Immature natural killer cell (primary cell): Measurements from ENCODE around the gene HAS3. TPM values are rescaled to one million over a fixed set of nuclear protein-coding genes. Genes with fewer than 3 reads are reported as not detected.
A peak's percentile ranks its signal among the peaks of the same experiment; 100 is the strongest.
"Not testable (repeated sequence)": the region's sequence is repeated elsewhere in the genome, so short reads cannot be mapped to it uniquely, and the experiment has no call there.

Experiments
- DNase-seq, 3 donors: peaks; one replicate each; pipeline ENCODE4 v3.0.0; 2022; ENCODE audit warnings: mixed read lengths in 1 of 3
- H3K27ac Mint-ChIP-seq, 6 donors: one replicate each; pipeline ENCODE4 v1.8.0; 2020; ENCODE audit warnings: mixed read lengths in 6 of 6, mild to moderate bottlenecking in 5 of 6, inconsistent platforms in 4 of 6, moderate library complexity in 3 of 6
- H3K27me3 Mint-ChIP-seq, 3 donors: one replicate each; pipeline ENCODE4 v1.8.0; 2020 to 2021; ENCODE audit warnings: low read depth in 3 of 3, mild to moderate bottlenecking in 3 of 3, mixed read lengths in 3 of 3, moderate library complexity in 3 of 3, inconsistent platforms in 1 of 3
- H3K36me3 Mint-ChIP-seq, 3 donors: one replicate each; pipeline ENCODE4 v1.8.0; 2020; ENCODE audit warnings: mixed read lengths in 3 of 3, inconsistent platforms in 2 of 3, mild to moderate bottlenecking in 2 of 3
- H3K4me1 Mint-ChIP-seq, 2 donors: one replicate each; pipeline ENCODE4 v1.8.0; 2020; ENCODE audit warnings: inconsistent platforms in 2 of 2, mild to moderate bottlenecking in 2 of 2, mixed read lengths in 2 of 2, moderate library complexity in 1 of 2
- H3K4me3 Mint-ChIP-seq, 5 donors: one replicate each; pipeline ENCODE4 v1.8.0; 2020; ENCODE audit warnings: mild to moderate bottlenecking in 5 of 5, mixed read lengths in 5 of 5, inconsistent platforms in 3 of 5, moderate library complexity in 3 of 5
- H3K9me3 Mint-ChIP-seq, 6 donors: one replicate each; pipeline ENCODE4 v1.8.0; 2020; ENCODE audit warnings: mild to moderate bottlenecking in 6 of 6, mixed read lengths in 6 of 6, inconsistent platforms in 4 of 6, moderate library complexity in 3 of 6
- polyA plus RNA-seq, 3 donors: library from polyadenylated mRNA; unstranded; fragments of 300-500 nt; fragmentation: Illumina TruSeq; gene quantifications; one replicate each; pipeline ENCODE4 v1.2.3, GENCODE V29; 2021

The HAS3 gene
- polyA plus RNA-seq, 3 donors from 2014 or later, result 0.32 to 0.35 TPM; not detected in 1

DNA sequence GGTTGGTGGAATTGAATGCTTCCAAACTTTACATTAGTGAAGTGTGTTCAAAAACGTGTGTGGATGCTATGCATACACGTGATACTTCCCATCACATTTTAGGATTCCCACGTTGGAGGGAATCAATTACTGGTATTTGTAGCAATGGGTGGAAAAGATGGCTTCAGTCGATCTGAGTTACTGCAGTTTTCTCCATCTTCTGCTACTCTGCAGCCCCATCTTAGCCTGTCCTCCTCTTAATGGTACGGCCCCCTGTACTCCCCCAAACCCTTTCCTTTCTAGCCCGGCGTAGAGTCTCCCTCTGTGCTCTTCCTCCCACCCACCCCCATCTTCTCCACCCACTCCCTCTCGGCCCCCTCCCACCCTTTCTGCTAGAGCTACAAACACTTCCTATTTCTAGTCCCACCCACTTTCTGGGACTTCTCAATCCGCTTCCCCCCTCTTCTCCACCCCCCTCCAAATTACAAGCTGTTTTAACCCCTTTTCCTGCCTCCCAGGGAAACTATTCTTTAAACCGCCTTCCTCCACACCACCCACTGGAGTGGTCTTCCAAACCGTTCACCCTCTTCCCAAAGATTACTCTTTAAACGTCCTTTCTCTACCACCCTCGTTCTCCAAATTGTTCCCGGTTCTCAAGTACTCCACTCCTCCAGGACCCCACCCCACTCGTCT is 25.9 kb downstream of the HAS3 start:
- DNase-seq, result no peak
- peaks cover 48 to 62% of the 10 kb centered on the region in 2 donors for H3K4me1 Mint-ChIP-seq

DNA sequence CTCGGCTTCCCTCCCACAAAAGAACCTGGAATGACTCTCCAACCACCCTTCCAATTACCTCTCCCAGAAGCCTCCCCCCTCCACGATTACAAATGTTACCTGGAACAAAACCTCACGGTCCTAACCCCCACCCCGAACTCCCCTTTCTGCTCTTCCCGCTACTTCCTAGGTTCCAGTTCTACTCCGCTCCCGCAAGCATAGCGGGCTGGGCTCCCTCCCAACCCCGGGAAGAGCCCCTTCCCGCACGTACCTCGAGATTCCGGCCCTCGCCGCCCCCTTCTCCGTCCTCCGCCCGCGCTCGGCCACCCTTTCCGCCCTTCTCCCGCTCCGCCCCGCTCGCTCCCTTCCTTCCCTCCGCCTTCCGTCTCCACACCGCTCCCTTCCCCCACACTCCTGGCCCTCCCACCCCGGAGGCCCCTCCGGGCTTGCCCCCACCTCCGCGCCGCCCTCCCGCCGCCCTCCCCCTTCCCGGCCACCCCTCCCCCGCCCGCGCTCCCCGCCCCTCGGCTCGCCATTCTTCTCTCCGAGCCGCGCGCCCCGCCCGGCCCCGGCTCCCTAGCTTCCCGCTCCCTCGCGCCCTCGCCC is 26.5 kb downstream of the HAS3 start:
- no peaks in the 10 kb centered on the region for H3K9me3 Mint-ChIP-seq
- peaks cover 2 to 16% (median 7%) of the 10 kb centered on the region in 3 donors for H3K27me3 Mint-ChIP-seq

More for the DNA sequence above, 25.9 kb downstream of the HAS3 start:
- Mint-ChIP-seq H3K9me3 (no peaks in the 10 kb centered on the region), H3K4me3 (peak overlapping the region; percentile 82 to 94 (median 87)), H3K27ac (peak overlapping the region; percentile 78 to 95 (median 92)), H3K36me3 (no peaks in the 10 kb centered on the region), H3K27me3 (peaks cover 2 to 18% (median 7%) of the 10 kb centered on the region in 3 donors)

DNA sequence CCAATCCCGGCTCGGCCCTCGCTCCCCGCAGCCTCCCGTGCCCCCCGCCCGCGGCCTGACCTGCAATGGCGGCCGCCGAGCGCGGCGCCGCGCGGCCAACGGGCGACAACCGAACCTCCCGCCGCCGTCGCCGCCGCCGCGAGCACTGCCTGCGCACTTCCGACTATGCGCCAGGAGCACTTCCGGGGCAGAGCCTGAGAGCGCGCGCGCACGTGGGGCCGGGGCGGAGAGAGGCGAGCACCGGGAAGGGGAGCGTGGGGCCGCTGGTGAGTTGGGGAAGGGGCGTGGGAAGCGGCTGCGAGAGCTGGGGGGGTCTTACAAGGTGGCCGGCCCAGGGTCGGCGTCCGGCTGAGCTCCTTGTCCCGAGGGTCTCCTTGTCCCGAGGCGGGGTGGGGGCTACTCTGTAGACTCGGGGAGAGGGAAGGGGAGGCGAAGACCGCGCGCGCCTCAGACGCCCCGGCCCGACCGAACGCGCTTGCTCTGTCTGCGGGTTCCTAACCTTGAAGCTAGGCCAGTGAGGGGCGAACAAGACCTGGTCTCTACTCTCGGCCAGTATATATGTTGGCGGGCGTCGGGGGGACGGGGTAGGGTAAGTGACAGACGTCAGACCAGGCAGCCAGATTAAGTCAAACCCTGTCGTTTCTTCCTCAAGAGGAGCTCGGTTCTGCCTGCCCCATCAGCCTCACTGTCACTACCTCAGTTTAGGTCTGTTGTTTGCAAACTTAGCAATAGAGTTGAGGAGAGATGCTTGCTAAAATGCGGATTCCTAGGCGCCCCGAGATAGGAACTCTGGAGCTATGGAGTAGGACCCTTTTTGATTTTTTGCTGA is 27.2 kb downstream of the HAS3 start, which contains the start of the genes CHTF8 and UTP4:
Gene CHTF8, minus strand, starts transcription at position 165 of the 829 bp plus-strand sequence. CDS start 11,130 bp downstream, outside the sequence.
Gene UTP4, plus strand, starts transcription at position 226 of the 829 bp plus-strand sequence. CDS start 811 bp downstream, outside the sequence.
- H3K4me1 Mint-ChIP-seq, result peaks cover 43 to 60% of the 10 kb centered on the region in 2 donors
- peak; percentile 82 to 85 (median 85) for DNase-seq
- peak within 1 kb of the TSS; percentile 82 to 94 (median 92) for H3K4me3 Mint-ChIP-seq
- no peaks in the 10 kb centered on the region for H3K9me3 Mint-ChIP-seq
- H3K27ac Mint-ChIP-seq, result peak within 1 kb of the TSS; percentile 84 to 96 (median 94)
- peaks cover 2 to 16% (median 7%) of the 10 kb centered on the region in 3 donors for H3K27me3 Mint-ChIP-seq
- peaks cover 4 to 8% (median 5%) of the 10 kb centered on the region in 3 donors for H3K36me3 Mint-ChIP-seq

More for the DNA sequence above, 26.5 kb downstream of the HAS3 start:
- H3K4me1 Mint-ChIP-seq, result peaks cover 45 to 66% of the 10 kb centered on the region in 2 donors
- peak overlapping the region; percentile 78 to 96 (median 92) for H3K27ac Mint-ChIP-seq
- peaks cover 0 to 4% (median 0%) of the 10 kb centered on the region in 3 donors for H3K36me3 Mint-ChIP-seq
- no peak for DNase-seq
- H3K4me3 Mint-ChIP-seq, result peak overlapping the region; percentile 82 to 94 (median 92)

DNA sequence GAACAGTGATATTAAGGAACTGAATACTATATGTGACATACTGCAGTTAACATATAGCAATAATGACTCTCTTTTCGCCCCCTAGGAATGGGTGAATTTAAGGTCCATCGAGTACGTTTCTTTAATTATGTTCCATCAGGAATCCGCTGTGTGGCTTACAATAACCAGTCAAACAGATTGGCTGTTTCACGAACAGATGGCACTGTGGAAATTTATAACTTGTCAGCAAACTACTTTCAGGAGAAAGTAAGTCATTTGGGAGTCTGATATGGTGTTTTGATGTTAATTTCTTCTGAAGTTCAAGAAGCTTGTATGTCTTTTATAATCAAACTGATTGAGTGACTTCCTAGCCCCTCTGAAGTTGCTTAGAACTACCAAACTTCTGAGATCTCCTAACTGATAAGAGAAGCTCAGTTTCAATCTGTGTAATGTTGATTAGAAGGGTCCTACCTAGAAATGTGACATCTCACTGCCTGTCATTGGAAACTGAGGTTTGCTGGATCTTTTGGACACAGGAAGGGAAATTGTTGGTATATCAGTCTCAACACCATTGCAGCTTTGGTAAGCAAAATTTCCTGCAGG is 28.0 kb downstream of the HAS3 start:
- H3K9me3 Mint-ChIP-seq, result no peaks in the 10 kb centered on the region
- H3K36me3 Mint-ChIP-seq, result peaks cover 7 to 12% (median 8%) of the 10 kb centered on the region in 3 donors

DNA sequence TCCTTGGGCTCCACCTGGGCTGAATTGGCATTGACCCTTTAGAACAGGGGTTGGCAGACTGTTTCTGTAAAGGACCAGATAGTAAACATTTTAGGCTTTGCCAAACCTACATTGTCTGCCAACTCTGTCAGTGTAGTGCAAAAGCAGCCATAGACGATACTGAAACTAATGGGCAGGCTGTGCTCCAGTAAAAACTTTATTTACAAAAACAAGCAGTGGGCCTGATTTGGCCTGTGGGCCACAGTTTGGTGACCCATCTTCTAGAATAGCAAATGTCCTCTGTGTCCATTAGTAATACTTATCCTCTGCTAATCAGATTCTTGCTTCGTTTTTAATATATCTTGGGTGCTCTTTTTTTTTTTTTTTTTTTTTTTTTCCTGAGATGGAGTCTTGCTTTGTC is 33.2 kb downstream of the HAS3 start:
- Mint-ChIP-seq H3K27me3 (no peaks in the 10 kb centered on the region), H3K27ac (no peak overlapping the region)

More for the DNA sequence above, 28.0 kb downstream of the HAS3 start:
- Mint-ChIP-seq H3K27ac (peak overlapping the region; percentile 84 to 96 (median 94)), H3K4me3 (peak overlapping the region; percentile 82 to 94 (median 92)), H3K27me3 (peaks cover 2 to 16% (median 7%) of the 10 kb centered on the region in 3 donors), H3K4me1 (peaks cover 41 to 55% of the 10 kb centered on the region in 2 donors)
- no peak for DNase-seq

DNA sequence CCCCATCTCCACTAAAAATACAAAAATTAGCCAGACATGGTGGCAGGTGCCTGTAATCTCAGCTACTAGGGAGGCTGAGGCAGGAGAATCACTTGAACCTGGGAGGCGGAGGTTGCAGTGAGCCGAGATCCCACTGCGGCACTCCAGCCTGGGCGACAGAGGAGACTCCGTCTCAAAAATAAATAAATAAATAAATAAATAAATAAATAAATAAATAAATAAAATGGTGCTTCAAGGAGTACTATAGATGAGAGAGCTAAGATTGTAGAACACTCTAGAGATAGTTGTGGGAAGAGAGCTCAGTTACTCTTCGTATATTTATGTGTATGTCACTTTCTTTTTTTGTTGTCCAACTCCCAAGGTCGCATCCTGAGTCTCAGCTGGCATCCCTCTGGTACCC is 34.0 kb downstream of the HAS3 start:
- peaks cover 24 to 48% (median 42%) of the 10 kb centered on the region in 3 donors for H3K36me3 Mint-ChIP-seq
- H3K4me1 Mint-ChIP-seq, H3K9me3 Mint-ChIP-seq, H3K27ac Mint-ChIP-seq, DNase-seq, H3K27me3 Mint-ChIP-seq, H3K4me3 Mint-ChIP-seq: not testable (repeated sequence)

More for the DNA sequence above, 33.2 kb downstream of the HAS3 start:
- Mint-ChIP-seq H3K9me3 (no peaks in the 10 kb centered on the region), H3K36me3 (peaks cover 24 to 48% (median 40%) of the 10 kb centered on the region in 3 donors), H3K4me1 (peaks cover 9 to 17% of the 10 kb centered on the region in 2 donors), H3K4me3 (no peak overlapping the region)
- DNase-seq, result no peak

DNA sequence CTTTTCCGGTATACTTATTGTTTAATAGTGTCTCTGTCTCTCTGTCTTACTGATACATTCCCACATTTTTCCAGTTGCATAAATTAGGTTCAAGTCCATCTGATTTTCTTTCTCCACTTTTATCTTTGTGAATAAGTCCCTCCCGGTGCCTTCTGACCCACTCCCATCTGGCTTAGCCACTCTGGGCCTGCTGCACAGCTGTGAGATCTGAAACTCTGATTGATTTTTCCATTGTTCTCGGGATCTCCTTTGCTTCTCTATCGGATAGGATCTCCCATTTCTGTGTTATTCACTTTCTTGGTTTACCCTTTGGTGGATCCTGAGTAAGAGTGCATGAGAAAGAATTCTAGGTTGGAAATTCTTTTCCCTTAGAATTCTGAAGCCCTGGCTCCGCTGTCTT is 35.6 kb downstream of the HAS3 start:
- Mint-ChIP-seq H3K27ac (no peak overlapping the region), H3K36me3 (peaks cover 24 to 53% (median 44%) of the 10 kb centered on the region in 3 donors), H3K9me3 (no peaks in the 10 kb centered on the region), H3K4me3 (no peak overlapping the region), H3K27me3 (no peaks in the 10 kb centered on the region), H3K4me1 (peaks cover 2 to 4% of the 10 kb centered on the region in 2 donors)
- DNase-seq, result no peak

DNA sequence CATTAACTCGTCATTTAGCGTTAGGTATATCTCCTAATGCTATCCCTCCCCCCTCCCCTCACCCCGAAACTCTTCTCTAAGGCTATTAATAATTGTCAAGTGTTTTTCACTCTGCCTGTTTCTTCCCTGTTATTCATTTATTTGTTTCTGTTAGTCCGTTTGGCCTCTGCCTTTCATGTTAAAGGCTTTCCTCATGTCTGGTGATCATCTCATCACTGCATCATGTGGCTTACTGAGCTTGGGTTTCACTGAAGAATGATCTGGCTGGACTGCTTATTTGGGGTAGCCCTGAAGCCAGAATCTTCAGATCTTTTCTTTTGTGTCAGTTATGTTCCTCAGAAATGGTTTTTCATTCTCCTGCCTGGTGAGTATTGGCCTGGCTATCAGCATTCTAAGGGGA is 36.5 kb downstream of the HAS3 start:
- no peak for DNase-seq
- no peaks in the 10 kb centered on the region for H3K9me3 Mint-ChIP-seq
- H3K27ac Mint-ChIP-seq, result no peak overlapping the region
- H3K27me3 Mint-ChIP-seq, result peaks cover 0 to 2% (median 0%) of the 10 kb centered on the region in 3 donors
- peaks cover 24 to 53% (median 48%) of the 10 kb centered on the region in 3 donors for H3K36me3 Mint-ChIP-seq
- H3K4me3 Mint-ChIP-seq, result no peak overlapping the region
- peaks cover 0 to 2% of the 10 kb centered on the region in 2 donors for H3K4me1 Mint-ChIP-seq

DNA sequence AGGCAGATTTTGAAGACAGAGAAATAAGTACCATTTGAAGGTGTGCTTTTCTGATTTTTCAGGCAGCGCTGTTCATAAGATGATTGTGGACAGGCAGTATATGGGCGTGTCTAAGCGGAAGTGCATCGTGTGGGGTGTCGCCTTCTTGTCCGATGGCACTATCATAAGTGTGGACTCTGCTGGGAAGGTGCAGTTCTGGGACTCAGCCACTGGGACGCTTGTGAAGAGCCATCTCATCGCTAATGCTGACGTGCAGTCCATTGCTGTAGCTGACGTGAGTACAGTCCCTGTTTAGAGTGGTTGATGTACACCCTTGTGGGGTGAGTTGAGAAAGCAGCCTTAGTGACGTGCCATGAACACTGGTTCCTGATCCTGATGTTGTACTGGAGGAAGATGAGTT is 37.7 kb downstream of the HAS3 start:
- Mint-ChIP-seq H3K27me3 (peaks cover 0 to 2% (median 0%) of the 10 kb centered on the region in 3 donors), H3K9me3 (no peaks in the 10 kb centered on the region), H3K4me1 (no peaks in the 10 kb centered on the region), H3K36me3 (peaks cover 22 to 50% (median 45%) of the 10 kb centered on the region in 3 donors), H3K27ac (no peak overlapping the region), H3K4me3 (no peak overlapping the region)
- DNase-seq, result no peak

DNA sequence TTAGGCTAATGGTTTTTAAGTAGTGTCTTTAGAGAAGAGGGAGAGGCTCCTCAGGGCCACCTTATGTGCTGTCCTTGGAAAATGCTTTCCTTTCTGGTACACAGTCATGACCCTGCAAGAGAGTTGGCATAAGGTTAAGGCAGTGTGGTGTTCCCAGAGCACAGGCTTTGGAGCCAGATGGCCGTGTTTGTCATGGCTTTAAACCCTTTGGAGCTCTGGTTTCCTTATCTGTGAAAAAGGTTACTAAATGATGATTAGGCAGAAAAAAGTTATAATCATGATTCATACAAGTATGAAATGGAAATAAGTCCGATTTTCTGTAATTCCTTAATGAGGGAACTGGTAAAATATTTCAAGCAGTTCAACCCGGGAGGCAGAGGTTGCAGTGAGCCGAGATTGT is 40.2 kb downstream of the HAS3 start:
- Mint-ChIP-seq H3K36me3 (peaks cover 20 to 39% (median 38%) of the 10 kb centered on the region in 3 donors), H3K4me1 (no peaks in the 10 kb centered on the region), H3K27ac (no peak overlapping the region), H3K27me3 (peaks cover 0 to 2% (median 0%) of the 10 kb centered on the region in 3 donors), H3K9me3 (no peaks in the 10 kb centered on the region), H3K4me3 (no peak overlapping the region)
- DNase-seq, result no peak

DNA sequence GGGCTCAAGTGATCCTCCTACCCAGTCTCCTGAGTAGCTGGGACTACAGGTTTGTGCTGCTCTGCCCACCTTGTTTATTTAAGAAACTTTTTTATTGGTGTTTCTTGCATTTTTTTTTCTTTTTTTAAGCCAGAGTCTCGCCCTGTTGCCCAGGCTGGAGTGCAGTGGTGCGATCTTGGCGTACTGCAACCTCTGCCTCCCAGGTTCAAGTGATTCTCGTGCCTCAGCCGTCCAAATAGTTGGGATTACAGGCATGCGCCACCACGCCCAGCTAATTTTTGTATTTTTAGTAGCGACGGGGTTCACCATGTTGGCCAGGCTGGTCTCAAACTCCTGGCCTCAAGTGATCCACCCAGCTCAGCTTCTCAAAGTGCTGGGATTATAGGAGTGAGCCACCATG is 44.2 kb downstream of the HAS3 start:
- H3K27me3 Mint-ChIP-seq, H3K27ac Mint-ChIP-seq, H3K4me1 Mint-ChIP-seq, H3K9me3 Mint-ChIP-seq, H3K4me3 Mint-ChIP-seq, DNase-seq: not testable (repeated sequence)
- H3K36me3 Mint-ChIP-seq, result peaks cover 20 to 34% (median 22%) of the 10 kb centered on the region in 3 donors

DNA sequence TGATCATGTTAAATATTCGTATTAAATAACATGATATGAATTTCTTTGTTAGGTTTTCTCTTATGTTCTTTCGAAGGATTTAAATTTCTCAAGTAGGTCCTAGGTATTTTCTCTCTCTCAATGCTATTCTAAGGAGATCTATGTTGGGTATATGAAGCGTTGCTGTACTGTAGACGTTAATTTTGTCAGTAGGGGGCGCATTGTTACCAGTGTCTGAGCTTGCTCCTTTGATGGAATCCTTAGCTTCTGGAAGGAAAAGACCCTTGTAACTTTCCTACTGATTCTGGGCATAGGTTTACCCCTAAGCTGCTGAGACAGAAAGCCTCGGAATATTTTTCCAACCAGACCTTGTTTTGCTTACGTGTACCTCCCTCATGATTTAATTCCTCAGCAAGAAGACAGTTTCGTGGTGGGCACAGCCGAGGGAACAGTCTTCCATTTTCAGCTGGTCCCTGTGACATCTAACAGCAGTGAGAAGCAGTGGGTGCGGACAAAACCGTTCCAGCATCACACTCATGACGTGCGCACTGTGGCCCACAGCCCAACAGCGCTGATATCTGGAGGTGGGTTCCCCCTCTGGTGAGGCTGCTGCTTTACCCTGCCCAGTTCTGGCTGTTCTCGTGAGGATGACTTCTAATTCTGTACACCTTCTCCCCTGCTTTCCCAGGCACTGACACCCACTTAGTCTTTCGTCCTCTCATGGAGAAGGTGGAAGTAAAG is 44.9 kb downstream of the HAS3 start:
- H3K4me3 Mint-ChIP-seq, result no peak overlapping the region
- H3K36me3 Mint-ChIP-seq, result peaks cover 21 to 39% (median 22%) of the 10 kb centered on the region in 3 donors
- H3K27me3 Mint-ChIP-seq, result peaks cover 0 to 2% (median 0%) of the 10 kb centered on the region in 3 donors

More for the DNA sequence above, 44.9 kb downstream of the HAS3 start:
- Mint-ChIP-seq H3K27ac (peak overlapping the region in 1 of 6 donors; percentile 49), H3K9me3 (no peaks in the 10 kb centered on the region), H3K4me1 (no peaks in the 10 kb centered on the region)
- DNase-seq, result peak; percentile 61 to 71 (median 66)
